Adrenal gland (tissue), 12 donors: ENCODE results near the gene PLCE1. TPM values are rescaled to one million over a fixed set of nuclear protein-coding genes. Genes with fewer than 3 reads are reported as not detected.

Experiments used
- DNase-seq, 7 donors: peaks; one replicate each; pipeline ENCODE4 v3.0.0-alpha.2; 2019 to 2020
- H3K27ac ChIP-seq, 5 donors: fragments of 200-600 bp; sonication (generic) in 4 of 5; 1 replicate in 3 of 5; 2 replicates in 2 of 5; pipeline versions ENCODE4 v1.5.1 to v1.8.0; 2016 to 2020; ENCODE audit warnings: mild to moderate bottlenecking in 1 of 5
- H3K27me3 ChIP-seq: fragments of 200-600 bp; 2 replicates; pipeline ENCODE4 v1.8.0; 2021
- H3K36me3 ChIP-seq, 2 donors: fragments of 200-600 bp; replicated peaks in 1 of 2; 1 replicate in 1 of 2; 2 replicates in 1 of 2; pipeline versions ENCODE4 v1.5.1 to v1.8.0; 2018 to 2022
- H3K4me1 ChIP-seq, 2 donors: fragments of 200-600 bp; replicated peaks in 1 of 2; 1 replicate in 1 of 2; 2 replicates in 1 of 2; pipeline versions ENCODE4 v1.5.1 to v1.8.0; 2018 to 2021
- H3K4me3 ChIP-seq, 4 donors: fragments of 200-600 bp; sonication (generic) in 3 of 4; one replicate each; pipeline ENCODE4 v1.5.1; 2016 to 2018
- H3K9me3 ChIP-seq, 3 donors: fragments of 200-600 bp; sonication (generic) in 1 of 3; replicated peaks in 1 of 3; 1 replicate in 2 of 3; 2 replicates in 1 of 3; pipeline versions ENCODE4 v1.5.1 to v1.8.0; 2016 to 2021
- CTCF ChIP-seq, 6 experiments: fragments of 450-650 bp in 4 of 6; fragments of 200-600 bp in 2 of 6; sonication (generic) in 1 of 6; IDR thresholded peaks; 1 replicate in 5 of 6; 2 replicates in 1 of 6; pipeline versions ENCODE4 v1.5.1 to v1.8.0; 2016 to 2021; ENCODE audit warnings: antibody characterized with exemption in 6 of 6, mild to moderate bottlenecking in 2 of 6, moderate library complexity in 1 of 6
- POLR2A ChIP-seq, 2 donors: fragments of 450-650 bp; IDR thresholded peaks; one replicate each; pipeline ENCODE4 v1.6.1; 2017; ENCODE audit warnings: antibody characterized with exemption in 2 of 2, mild to moderate bottlenecking in 2 of 2, moderate library complexity in 1 of 2
- WGBS, 4 donors: extraction: QIAGEN DNeasy Blood & Tissue Kit in 2 of 4; methylation state at CpG; one replicate each; pipeline versions ENCODE4 v1.1.5 to v1.1.7; 2013 to 2017; 5-methylcytosine and 5-hydroxymethylcytosine counted together
- intact Hi-C, 2 donors: fragments of 100-400 bp; cut with DNase I; formaldehyde crosslinking; loops; one replicate each; pipeline versions ENCODE4 v1.14.1 to v1.15.0; 2022 to 2023
- polyA plus RNA-seq, 3 donors: library from polyadenylated mRNA; stranded (reverse); fragments of 200-250 nt in 2 of 3; fragments of 350-450 nt in 1 of 3; fragmentation: Illumina TruSeq in 1 of 3; extraction: RNeasy Lipid Tissue Mini Kit (QIAGEN cat#74804) in 1 of 3; gene quantifications; one replicate each; pipeline ENCODE4 v1.2.3, GENCODE V29; 2013 to 2014
- total RNA-seq, 9 donors: library from RNA; depleted of rRNA in 4 of 9; stranded (reverse); fragments of >200 nt in 4 of 9; fragments of 120-200 nt in 1 of 9; fragmentation: NEBNext Ultra II Directional in 1 of 9; extraction: Animal tissue kit (Norgen Biotek cat#: 25700) in 1 of 9; gene quantifications; one replicate each; pipeline versions ENCODE4 v1.1.0 to v1.2.4, GENCODE V29; 2013 to 2023
- donor health status: healthy with polysubstance abuse.
- donor health status: Bipolar disorder and iron deficiency.
- donor health status: DM: yes; HTN: yes; CAD: no.
- donor health status: DM: no; HTN: no; CAD: no.
- donor health status: DM: no; HTN: no; CAD: no.
- donor health status: DM: yes; HTN: yes; CAD: no.

The PLCE1 gene
- total and polyA plus RNA-seq, 12 donors: 0.94 to 4.8 (median 2.0) TPM

GRCh38 chr10:94012834-94013233 lies 19.1 kb downstream of the PLCE1 start:
- Histone ChIP-seq H3K36me3 (no peaks in the 10 kb centered on the region), H3K9me3 (no peaks in the 10 kb centered on the region), H3K27ac (no peak overlapping the region), H3K4me3 (no peak overlapping the region), H3K27me3 (no peaks in the 10 kb centered on the region), H3K4me1 (no peaks in the 10 kb centered on the region)
- WGBS, 4 donors: 84 to 92% (median 85%) methylated on average over 1 of the region's 1 CpG
- no peak for DNase-seq
- no peak for TF ChIP-seq POLR2A (IDR thresholded peaks at IDR 0.05)
- no peak for TF ChIP-seq CTCF (IDR thresholded peaks at IDR 0.05)
- intact Hi-C loops: no loop called here

- 24 to 72% (median 54%) methylated on average over 1 of the region's 1 CpG for WGBS, 4 donors
- no peaks in the 10 kb centered on the region for H3K9me3 ChIP-seq
Observed at GRCh38 chr10:94013331-94013760, 19.6 kb downstream of the PLCE1 start.

GRCh38 chr10:94014304-94014703 lies 20.6 kb downstream of the PLCE1 start:
- no peaks in the 10 kb centered on the region for H3K36me3 ChIP-seq
- TF ChIP-seq POLR2A (IDR thresholded peaks at IDR 0.05) (no peak), CTCF (IDR thresholded peaks at IDR 0.05) (no peak)
- intact Hi-C loops: no loop called here
- H3K4me1 ChIP-seq: no peaks in the 10 kb centered on the region
- WGBS, 4 donors: 89 to 95% (median 91%) methylated on average over 3 of the region's 3 CpGs
- no peaks in the 10 kb centered on the region for H3K9me3 ChIP-seq
- no peak overlapping the region for H3K4me3 ChIP-seq
- DNase-seq: no peak
- no peaks in the 10 kb centered on the region for H3K27me3 ChIP-seq
- no peak overlapping the region for H3K27ac ChIP-seq

More at GRCh38 chr10:94013331-94013760, 19.6 kb downstream of the PLCE1 start:
- no peak for DNase-seq
- Histone ChIP-seq H3K4me3 (no peak overlapping the region), H3K27me3 (no peaks in the 10 kb centered on the region), H3K27ac (no peak overlapping the region), H3K4me1 (no peaks in the 10 kb centered on the region), H3K36me3 (no peaks in the 10 kb centered on the region)
- intact Hi-C loops: no loop called here
- TF ChIP-seq POLR2A (IDR thresholded peaks at IDR 0.05) (no peak), CTCF (IDR thresholded peaks at IDR 0.05) (no peak)

GRCh38 chr10:94016727-94017714 lies 23.3 kb downstream of the PLCE1 start:
- Histone ChIP-seq H3K4me3 (no peak overlapping the region), H3K36me3 (no peaks in the 10 kb centered on the region), H3K9me3 (no peaks in the 10 kb centered on the region), H3K4me1 (no peaks in the 10 kb centered on the region), H3K27me3 (no peaks in the 10 kb centered on the region), H3K27ac (no peak overlapping the region)
- TF ChIP-seq POLR2A (IDR thresholded peaks at IDR 0.05): no peak
- no peak for TF ChIP-seq CTCF (IDR thresholded peaks at IDR 0.05)
- intact Hi-C loops: no loop called here
- WGBS, 4 donors: 62 to 71% (median 69%) methylated on average over 3 of the region's 3 CpGs
- DNase-seq: peak in 5 of 7 donors; percentile 19 to 52 (median 38)
